ENCODE data around the gene TMEM140. TPM values are rescaled to one million over a fixed set of nuclear protein-coding genes. Genes with fewer than 3 reads are reported as not detected.

The TMEM140 gene
- total and polyA plus RNA-seq, 2 of the 13 experiments (the other 11 are each of a cell fraction or from before 2014, with no cell fraction given): 9.2 to 21.7 TPM

GRCh38 chr7:135206941-135207391 lies 59.1 kb downstream of the TMEM140 start:
- Histone ChIP-seq H3K4me3 (replicated peaks in 1 of 3; ENCODE audit: insufficient read depth in 1 of 3, low read depth in 2 of 3, low read length in 3 of 3) (no peak overlapping the region), H3K9me3 (ENCODE audit: low read length) (no peaks in the 10 kb centered on the region), H3K4me2 (ENCODE audit: low read depth, low read length) (peak overlapping the region; percentile 38; the same call in 1 of the 2 replicates), H4K20me1 (ENCODE audit: insufficient read depth, low read length) (no peaks in the 10 kb centered on the region), H2AFZ (ENCODE audit: low read length) (no peak overlapping the region), H3K79me2 (ENCODE audit: insufficient read depth, low read length) (peaks cover 9% of the 10 kb centered on the region), H3K27ac (ENCODE audit: extremely low read length, insufficient read depth, low read length) (peak overlapping the region; percentile 17), H3K4me1 (ENCODE audit: insufficient read depth, low read length) (peaks cover 40% of the 10 kb centered on the region), H3K36me3 (replicated peaks in 1 of 2; ENCODE audit: control insufficient read depth in 1 of 2, insufficient read depth in 2 of 2, low read length in 2 of 2) (peaks cover 6 to 13% of the 10 kb centered on the region in 2 experiments), H3K27me3 (ENCODE audit: control insufficient read depth in 1 of 2, insufficient read depth in 2 of 2, low read length in 2 of 2) (no peaks in the 10 kb centered on the region; a peak in 1 of 5 replicates), H3K9ac (ENCODE audit: insufficient read depth, low read depth, low read length) (no peak overlapping the region)
- no peak for DNase-seq (ENCODE audit: low spot score)
- no TSS peak for BruUV-seq (replicated peaks)
- WGBS (ENCODE audit: low lambda C conversion rate): 64% methylated on average over 7 of the region's 7 CpGs
- TF ChIP-seq ZNF503 (CRISPR knock-in tag; IDR thresholded peaks at IDR 0.05) (no peak), RFX5 (IDR thresholded peaks at IDR 0.05; ENCODE audit: low read depth, low read length) (no peak), ATF1 (CRISPR knock-in tag; IDR thresholded peaks at IDR 0.05) (no peak), MZF1 (CRISPR knock-in tag; IDR thresholded peaks at IDR 0.05; ENCODE audit: borderline replicate concordance) (no peak)
- ChIA-PET POLR2A (interaction anchor here (1.1 to 1.6 kb wide), 3 partner anchors 11 to 59 kb away, joined by 3 to 7 read pairs (median 6); partner anchors contain the start of genes CYREN and TMEM140), CTCF (ENCODE audit: low intra/inter-chr PET ratio, low total read pairs) (no interaction called here)
- intact Hi-C loops (cut with micrococcal nuclease; ENCODE audit: unreplicated experiment): no loop called here
- peak; percentile 21 for FAIRE-seq
- in situ Hi-C loops (cut with HindIII; ENCODE audit: extremely low pct_ligation_motif_present, low pct_unique_long_range_greater_than_20kb): no loop called here
- no peak for ATAC-seq

GRCh38 chr7:135207406-135208101 lies 59.7 kb downstream of the TMEM140 start:
- H3K27me3 ChIP-seq (ENCODE audit: control insufficient read depth in 1 of 2, insufficient read depth in 2 of 2, low read length in 2 of 2): no peaks in the 10 kb centered on the region; a peak in 1 of 5 replicates
- no peaks in the 10 kb centered on the region for H4K20me1 ChIP-seq (ENCODE audit: insufficient read depth, low read length)
- FAIRE-seq (no peak), ATAC-seq (no peak), DNase-seq (ENCODE audit: low spot score) (no peak)
- H3K4me3 ChIP-seq (replicated peaks in 1 of 3; ENCODE audit: insufficient read depth in 1 of 3, low read depth in 2 of 3, low read length in 3 of 3): peak overlapping the region in 1 of 3 experiments; percentile 17; a peak in 1 of 6 replicates
- H3K79me2 ChIP-seq (ENCODE audit: insufficient read depth, low read length): peaks cover 9% of the 10 kb centered on the region
- no TSS peak for BruUV-seq (replicated peaks)
- peaks cover 40% of the 10 kb centered on the region for H3K4me1 ChIP-seq (ENCODE audit: insufficient read depth, low read length)
- intact Hi-C loops (cut with micrococcal nuclease; ENCODE audit: unreplicated experiment): no loop called here
- no peak overlapping the region for H2AFZ ChIP-seq (ENCODE audit: low read length)
- CTCF ChIA-PET (ENCODE audit: low intra/inter-chr PET ratio, low total read pairs): no interaction called here
- peak overlapping the region; percentile 37; the same call in 1 of the 2 replicates for H3K9ac ChIP-seq (ENCODE audit: insufficient read depth, low read depth, low read length)
- H3K36me3 ChIP-seq (replicated peaks in 1 of 2; ENCODE audit: control insufficient read depth in 1 of 2, insufficient read depth in 2 of 2, low read length in 2 of 2): peaks cover 6 to 13% of the 10 kb centered on the region in 2 experiments
- WGBS (ENCODE audit: low lambda C conversion rate): 78% methylated on average over 8 of the region's 8 CpGs
- peak overlapping the region; percentile 17 for H3K27ac ChIP-seq (ENCODE audit: extremely low read length, insufficient read depth, low read length)
- POLR2A ChIA-PET: interaction anchor here (1.1 to 1.6 kb wide), 3 partner anchors 11 to 60 kb away, joined by 3 to 7 read pairs (median 6); partner anchors contain the start of genes CYREN and TMEM140
- no peaks in the 10 kb centered on the region for H3K9me3 ChIP-seq (ENCODE audit: low read length)
- in situ Hi-C loops (cut with HindIII; ENCODE audit: extremely low pct_ligation_motif_present, low pct_unique_long_range_greater_than_20kb): no loop called here
- peak overlapping the region; percentile 54 for H3K4me2 ChIP-seq (ENCODE audit: low read depth, low read length)
- TF ChIP-seq ZBTB25 (CRISPR knock-in tag; IDR thresholded peaks at IDR 0.05) (no peak), ZKSCAN5 (CRISPR knock-in tag; IDR thresholded peaks at IDR 0.05) (no peak), ZNF367 (CRISPR knock-in tag; IDR thresholded peaks at IDR 0.05; ENCODE audit: borderline replicate concordance) (no peak), NPAS2 (CRISPR knock-in tag; IDR thresholded peaks at IDR 0.05; ENCODE audit: borderline replicate concordance) (no peak), ZNF350 (CRISPR knock-in tag; IDR thresholded peaks at IDR 0.05; ENCODE audit: borderline replicate concordance, low read depth) (0 out of 2 replicates have a peak, but pooled peaks have one; percentile 36), ZNF274 (CRISPR knock-in tag; IDR thresholded peaks at IDR 0.05) (no peak), POGK (CRISPR knock-in tag; conservative IDR thresholded peaks at IDR 0.05) (no peak)
